Prostate gland (tissue), 2 donors: ENCODE results near the gene KIAA1328. TPM values are rescaled to one million over a fixed set of nuclear protein-coding genes. Genes with fewer than 3 reads are reported as not detected.
"Not testable (repeated sequence)": the region's sequence is repeated elsewhere in the genome, so short reads cannot be mapped to it uniquely, and the experiment has no call there.

Experiments used
- DNase-seq: peaks from one replicate; pipeline ENCODE4 v3.0.0-alpha.2; 2019; ENCODE audit warnings: low spot score
- H3K27ac ChIP-seq, 2 donors: fragments of 200-600 bp; sonication (generic); 2 replicates each; pipeline ENCODE4 v1.5.1; 2017 to 2019
- H3K27me3 ChIP-seq: fragments of 200-600 bp; sonication (generic); replicated peaks from 2 replicates; pipeline ENCODE4 v1.5.1; 2019; ENCODE audit not compliant: insufficient read depth
- H3K36me3 ChIP-seq, 2 donors: fragments of 200-600 bp; sonication (generic); 1 replicate in 1 of 2; 2 replicates in 1 of 2; pipeline versions ENCODE4 v1.5.1 to v1.8.1; 2017 to 2019
- H3K4me1 ChIP-seq: fragments of 200-600 bp; sonication (generic); replicated peaks from 2 replicates; pipeline ENCODE4 v1.5.1; 2019
- H3K4me3 ChIP-seq, 2 donors: fragments of 200-600 bp; sonication (generic); 2 replicates each; pipeline ENCODE4 v1.5.1; 2017 to 2019
- H3K9me3 ChIP-seq: fragments of 200-600 bp; sonication (generic); 2 replicates; pipeline ENCODE4 v1.5.1; 2017
- CTCF ChIP-seq, 4 experiments: fragments of 200-600 bp in 2 of 4; fragments of 450-650 bp in 2 of 4; sonication (generic) in 2 of 4; IDR thresholded peaks; 1 replicate in 3 of 4; 2 replicates in 1 of 4; pipeline ENCODE4 v1.5.1; 2016 to 2019; ENCODE audit warnings: antibody characterized with exemption in 4 of 4, mild to moderate bottlenecking in 2 of 4, moderate library complexity in 2 of 4
- POLR2A ChIP-seq: fragments of 450-650 bp; IDR thresholded peaks from one replicate; pipeline ENCODE4 v1.6.1; 2016; ENCODE audit warnings: antibody characterized with exemption, mild to moderate bottlenecking
- POLR2AphosphoS5 ChIP-seq: sonication (generic); formaldehyde crosslinking; IDR thresholded peaks from one replicate; pipeline ENCODE4 v1.6.1; 2017; ENCODE audit warnings: antibody characterized with exemption
- WGBS: methylation state at CpG from one replicate; pipeline ENCODE4 v1.1.5; 2018; 5-methylcytosine and 5-hydroxymethylcytosine counted together
- intact Hi-C: fragments of 100-400 bp; cut with DNase I; formaldehyde crosslinking; loops from one replicate; pipeline ENCODE4 v1.14.2; 2022
- total RNA-seq, 2 donors: library from RNA; depleted of rRNA; stranded (reverse); fragments of >200 nt; gene quantifications; one replicate each; pipeline ENCODE4 v1.1.0, GENCODE V29; 2016

The KIAA1328 gene
- total RNA-seq, 2 donors from 2014 or later, result 8.7 to 13.7 TPM

GRCh38 chr18:36813101-36813775 is 15.7 kb upstream of the KIAA1328 start:
- Histone ChIP-seq H3K4me3 (no peak overlapping the region), H3K4me1 (no peaks in the 10 kb centered on the region), H3K9me3 (no peaks in the 10 kb centered on the region), H3K27ac (no peak overlapping the region), H3K36me3 (no peaks in the 10 kb centered on the region), H3K27me3 (no peaks in the 10 kb centered on the region)
- intact Hi-C loops, result loop anchor here (10.0 kb wide), 1 partner anchor 518 kb away; the partner anchor contains the start of gene FHOD3
- no peak for TF ChIP-seq POLR2A
- TF ChIP-seq POLR2AphosphoS5, result no peak
- TF ChIP-seq CTCF (IDR thresholded peaks at IDR 0.05), result no peak
- WGBS, result 84% methylated on average over 4 of the region's 4 CpGs
- no peak for DNase-seq

- intact Hi-C loops, result loop anchor here (10.0 kb wide), 1 partner anchor 519 kb away; the partner anchor contains the start of gene FHOD3
- Histone ChIP-seq H3K27me3 (no peaks in the 10 kb centered on the region), H3K9me3 (no peaks in the 10 kb centered on the region), H3K36me3 (no peaks in the 10 kb centered on the region), H3K4me3 (no peak overlapping the region), H3K27ac (no peak overlapping the region), H3K4me1 (no peaks in the 10 kb centered on the region)
- TF ChIP-seq CTCF (IDR thresholded peaks at IDR 0.05), result no peak
- no peak for TF ChIP-seq POLR2A
- no peak for TF ChIP-seq POLR2AphosphoS5
- no peak for DNase-seq
- WGBS, result 88% methylated on average over 3 of the region's 3 CpGs
Measured at GRCh38 chr18:36813824-36814223, 15.1 kb upstream of the KIAA1328 start.

GRCh38 chr18:36814994-36815393 is 13.9 kb upstream of the KIAA1328 start:
- Histone ChIP-seq H3K4me1 (no peaks in the 10 kb centered on the region), H3K27ac (no peak overlapping the region), H3K36me3 (no peaks in the 10 kb centered on the region), H3K4me3 (no peak overlapping the region), H3K27me3 (no peaks in the 10 kb centered on the region), H3K9me3 (no peaks in the 10 kb centered on the region)
- intact Hi-C loops, result loop anchor here (10.0 kb wide), 1 partner anchor 520 kb away; the partner anchor contains the start of gene FHOD3
- TF ChIP-seq POLR2AphosphoS5 (no peak), POLR2A (no peak), CTCF (IDR thresholded peaks at IDR 0.05) (no peak)
- DNase-seq, result no peak
- WGBS, result 89% methylated on average over 1 of the region's 1 CpG

GRCh38 chr18:36816096-36816495 is 12.8 kb upstream of the KIAA1328 start:
- not testable (repeated sequence) for H3K27me3 ChIP-seq, H3K4me1 ChIP-seq, H3K27ac ChIP-seq, DNase-seq, H3K9me3 ChIP-seq, H3K4me3 ChIP-seq, H3K36me3 ChIP-seq
- intact Hi-C loops, result loop anchor here (10.0 kb wide), 1 partner anchor 521 kb away; the partner anchor contains the start of gene FHOD3

GRCh38 chr18:36817039-36817438 is 11.9 kb upstream of the KIAA1328 start:
- Histone ChIP-seq H3K9me3 (no peaks in the 10 kb centered on the region), H3K4me1 (no peaks in the 10 kb centered on the region), H3K27ac (no peak overlapping the region), H3K36me3 (no peaks in the 10 kb centered on the region), H3K4me3 (no peak overlapping the region), H3K27me3 (no peaks in the 10 kb centered on the region)
- intact Hi-C loops, result loop anchor here (10.0 kb wide), 1 partner anchor 522 kb away; the partner anchor contains the start of gene FHOD3
- DNase-seq, result no peak
- TF ChIP-seq POLR2A (no peak), CTCF (IDR thresholded peaks at IDR 0.05) (no peak), POLR2AphosphoS5 (no peak)
- WGBS, result 93% methylated on average over 1 of the region's 1 CpG
